C4-2B (cell line): ENCODE results near the gene LRRIQ4.

ENCODE experiments used
- H3K27ac ChIP-seq: fragments of 450-650 bp; 2 replicates; pipeline ENCODE4 v1.5.1; 2017
- ZFX ChIP-seq: fragments of 450-650 bp; IDR thresholded peaks from 2 replicates; pipeline ENCODE4 v1.6.1; 2017
- TF ChIP-seq, protein P1 (sequence below): fragments of 450-650 bp; conservative IDR thresholded peaks from 2 replicates; pipeline ENCODE4 v1.5.1; 2017; ENCODE audit warnings: mild to moderate bottlenecking

Gene LRRIQ4

DNA sequence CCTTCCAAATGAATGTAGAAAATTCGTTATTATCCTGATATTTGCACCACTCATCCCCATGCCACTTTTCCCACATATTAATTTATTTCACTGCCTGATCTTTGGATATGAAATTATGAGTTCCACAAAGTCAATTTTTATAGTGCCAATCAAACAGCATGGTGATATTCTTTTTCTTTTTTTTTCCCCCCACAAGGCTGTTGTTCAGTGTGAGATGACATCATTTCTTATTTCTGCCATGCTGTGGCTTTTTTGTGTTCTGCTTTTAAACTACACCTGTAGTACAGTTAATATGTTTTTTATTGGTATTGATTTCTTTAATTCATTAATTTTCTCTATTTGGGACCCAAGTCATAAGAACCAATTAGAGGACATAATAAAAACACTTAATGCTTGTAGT, 24.9 kb upstream of the LRRIQ4 start:
- TF ChIP-seq ZFX, result no peak
- TF ChIP-seq, protein P1, sequence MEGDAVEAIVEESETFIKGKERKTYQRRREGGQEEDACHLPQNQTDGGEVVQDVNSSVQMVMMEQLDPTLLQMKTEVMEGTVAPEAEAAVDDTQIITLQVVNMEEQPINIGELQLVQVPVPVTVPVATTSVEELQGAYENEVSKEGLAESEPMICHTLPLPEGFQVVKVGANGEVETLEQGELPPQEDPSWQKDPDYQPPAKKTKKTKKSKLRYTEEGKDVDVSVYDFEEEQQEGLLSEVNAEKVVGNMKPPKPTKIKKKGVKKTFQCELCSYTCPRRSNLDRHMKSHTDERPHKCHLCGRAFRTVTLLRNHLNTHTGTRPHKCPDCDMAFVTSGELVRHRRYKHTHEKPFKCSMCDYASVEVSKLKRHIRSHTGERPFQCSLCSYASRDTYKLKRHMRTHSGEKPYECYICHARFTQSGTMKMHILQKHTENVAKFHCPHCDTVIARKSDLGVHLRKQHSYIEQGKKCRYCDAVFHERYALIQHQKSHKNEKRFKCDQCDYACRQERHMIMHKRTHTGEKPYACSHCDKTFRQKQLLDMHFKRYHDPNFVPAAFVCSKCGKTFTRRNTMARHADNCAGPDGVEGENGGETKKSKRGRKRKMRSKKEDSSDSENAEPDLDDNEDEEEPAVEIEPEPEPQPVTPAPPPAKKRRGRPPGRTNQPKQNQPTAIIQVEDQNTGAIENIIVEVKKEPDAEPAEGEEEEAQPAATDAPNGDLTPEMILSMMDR, result no peak
- no peak overlapping the region for H3K27ac ChIP-seq

GRCh38 chr3:169790219-169790618, 22.5 kb upstream of the LRRIQ4 start:
- TF ChIP-seq, protein P1, result no peak
- TF ChIP-seq ZFX, result no peak

DNA sequence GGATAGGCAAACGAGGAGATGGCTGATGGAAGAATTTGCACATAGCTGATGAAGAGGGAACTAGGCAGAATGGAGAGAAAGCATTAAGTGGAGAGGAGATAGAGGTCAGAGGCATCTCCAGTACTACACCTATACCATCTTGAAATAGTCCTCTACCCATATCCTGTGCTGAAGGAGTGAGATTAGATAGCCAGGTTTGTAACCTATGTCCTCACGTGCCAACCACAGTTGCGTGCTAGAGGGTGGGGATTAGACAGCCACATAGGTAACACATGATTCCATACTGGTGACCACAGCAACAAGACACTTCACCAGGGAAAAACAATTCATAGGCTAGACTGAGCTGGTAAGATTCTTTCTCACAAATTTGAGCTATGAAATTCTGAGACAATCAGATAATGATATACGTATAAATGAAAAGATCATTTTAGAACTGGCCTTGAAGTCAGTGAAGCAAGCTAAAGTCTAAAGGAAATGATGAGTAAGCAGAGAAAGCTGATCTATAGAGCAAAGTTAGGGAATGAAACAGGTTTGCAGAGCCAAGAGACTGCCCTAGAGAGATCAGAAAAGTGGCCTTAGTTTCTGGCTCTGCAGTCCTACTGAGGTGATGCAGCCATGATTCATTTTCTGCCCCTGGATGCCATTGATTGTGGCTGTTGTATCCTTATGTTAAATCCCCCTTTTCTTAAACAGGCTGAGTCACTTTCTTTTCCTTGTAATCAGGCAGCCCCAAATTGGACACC, 21.8 kb upstream of the LRRIQ4 start:
- no peak for TF ChIP-seq ZFX
- TF ChIP-seq, protein P1, result no peak
- H3K27ac ChIP-seq, result no peak overlapping the region

More at GRCh38 chr3:169790219-169790618, 22.5 kb upstream of the LRRIQ4 start:
- no peak overlapping the region for H3K27ac ChIP-seq

DNA sequence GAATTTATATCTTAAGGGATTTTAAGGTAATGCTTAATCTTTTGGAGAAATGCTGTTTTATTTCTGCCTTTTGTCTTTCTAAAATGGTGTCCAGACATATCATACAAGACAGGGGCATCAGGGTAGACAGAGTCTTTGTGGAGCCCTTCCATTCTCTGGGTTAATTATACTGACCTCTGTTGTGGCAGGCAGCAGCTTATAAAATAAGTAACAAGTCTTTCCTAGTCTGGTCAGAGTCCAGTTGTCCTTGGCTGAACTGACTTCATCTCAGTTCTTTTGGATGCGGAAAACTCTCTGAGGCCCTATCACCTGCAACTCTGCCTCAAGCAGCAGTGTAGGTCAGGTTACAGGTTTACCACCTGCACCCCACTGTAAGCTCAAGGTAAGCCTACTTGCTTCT, 20.3 kb upstream of the LRRIQ4 start:
- no peak for TF ChIP-seq ZFX
- TF ChIP-seq, protein P1, result no peak
- no peak overlapping the region for H3K27ac ChIP-seq

GRCh38 chr3:169804681-169805080, 8.0 kb upstream of the LRRIQ4 start:
- TF ChIP-seq ZFX, result no peak
- TF ChIP-seq, protein P1, result no peak
- no peak overlapping the region for H3K27ac ChIP-seq

GRCh38 chr3:169809230-169809795, 3.4 kb upstream of the LRRIQ4 start:
- TF ChIP-seq ZFX, result no peak
- TF ChIP-seq, protein P1, result no peak
- no peak overlapping the region for H3K27ac ChIP-seq

- TF ChIP-seq, protein P1, result no peak
- no peak for TF ChIP-seq ZFX
- no peak overlapping the region for H3K27ac ChIP-seq
Observed at GRCh38 chr3:169811631-169812331, 889 bp upstream of the LRRIQ4 start.
